ENCODE measurements around the gene GFOD1.
A peak's percentile ranks its signal among the peaks of the same experiment; 100 is the strongest.

Gene GFOD1, protein sequence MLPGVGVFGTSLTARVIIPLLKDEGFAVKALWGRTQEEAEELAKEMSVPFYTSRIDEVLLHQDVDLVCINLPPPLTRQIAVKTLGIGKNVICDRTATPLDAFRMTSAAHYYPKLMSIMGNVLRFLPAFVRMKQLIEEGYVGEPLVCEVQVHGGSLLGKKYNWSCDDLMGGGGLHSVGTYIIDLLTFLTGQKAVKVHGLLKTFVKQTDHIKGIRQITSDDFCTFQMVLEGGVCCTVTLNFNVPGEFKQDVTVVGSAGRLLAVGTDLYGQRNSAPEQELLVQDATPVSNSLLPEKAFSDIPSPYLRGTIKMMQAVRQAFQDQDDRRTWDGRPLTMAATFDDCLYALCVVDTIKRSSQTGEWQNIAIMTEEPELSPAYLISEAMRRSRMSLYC

DNA sequence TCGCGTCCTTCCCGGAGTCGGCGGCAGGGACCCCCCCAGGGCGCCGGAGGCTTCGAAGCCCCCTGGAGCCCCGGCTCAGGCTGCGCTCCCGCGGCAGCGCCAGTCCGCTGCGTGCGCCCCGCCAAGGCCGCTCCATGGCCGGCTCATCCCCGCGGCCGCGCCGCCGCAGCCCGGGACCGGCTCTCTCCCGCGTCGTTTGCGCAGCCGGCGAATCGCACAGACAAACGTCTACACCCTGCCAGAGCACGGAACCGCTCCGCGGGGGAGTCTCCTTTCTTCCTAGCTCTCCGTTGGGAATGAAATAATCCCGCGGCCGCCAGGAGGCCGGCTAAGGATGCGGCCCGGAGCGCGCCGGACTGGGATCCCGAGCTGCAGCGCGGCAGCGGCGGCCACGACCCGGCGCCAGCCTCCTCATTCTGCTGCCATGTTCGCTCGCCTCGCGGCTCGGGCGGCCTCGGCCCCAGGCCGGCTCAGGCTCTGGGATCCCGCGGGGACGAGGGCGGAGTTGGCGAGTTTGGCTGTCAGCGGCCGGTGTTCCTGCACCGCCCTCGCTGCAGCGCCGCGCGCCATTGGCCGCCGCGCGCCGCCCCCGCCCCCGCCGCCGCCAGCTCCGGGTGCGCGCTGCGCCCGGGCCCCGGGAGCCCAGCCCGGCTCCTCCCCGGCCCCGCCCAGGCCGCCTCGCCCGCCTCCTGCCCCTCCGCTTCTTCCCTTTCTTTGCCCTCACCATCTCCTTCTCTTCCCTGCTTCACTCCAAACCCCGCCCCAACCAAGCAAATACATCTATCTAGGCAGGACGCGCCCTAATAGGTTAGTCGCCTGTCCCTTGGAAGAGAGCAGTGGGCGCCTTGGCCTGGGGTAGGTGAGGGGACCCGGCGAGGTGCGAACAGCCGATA is at the start of gene GFOD1:
TSS of gene GFOD1 (minus strand) at position 479 of the 893 bp plus-strand sequence. CDS start 710 bp downstream, outside the sequence.
- DNase-seq (ENCODE audit: low spot score), result peak; percentile 70

DNA sequence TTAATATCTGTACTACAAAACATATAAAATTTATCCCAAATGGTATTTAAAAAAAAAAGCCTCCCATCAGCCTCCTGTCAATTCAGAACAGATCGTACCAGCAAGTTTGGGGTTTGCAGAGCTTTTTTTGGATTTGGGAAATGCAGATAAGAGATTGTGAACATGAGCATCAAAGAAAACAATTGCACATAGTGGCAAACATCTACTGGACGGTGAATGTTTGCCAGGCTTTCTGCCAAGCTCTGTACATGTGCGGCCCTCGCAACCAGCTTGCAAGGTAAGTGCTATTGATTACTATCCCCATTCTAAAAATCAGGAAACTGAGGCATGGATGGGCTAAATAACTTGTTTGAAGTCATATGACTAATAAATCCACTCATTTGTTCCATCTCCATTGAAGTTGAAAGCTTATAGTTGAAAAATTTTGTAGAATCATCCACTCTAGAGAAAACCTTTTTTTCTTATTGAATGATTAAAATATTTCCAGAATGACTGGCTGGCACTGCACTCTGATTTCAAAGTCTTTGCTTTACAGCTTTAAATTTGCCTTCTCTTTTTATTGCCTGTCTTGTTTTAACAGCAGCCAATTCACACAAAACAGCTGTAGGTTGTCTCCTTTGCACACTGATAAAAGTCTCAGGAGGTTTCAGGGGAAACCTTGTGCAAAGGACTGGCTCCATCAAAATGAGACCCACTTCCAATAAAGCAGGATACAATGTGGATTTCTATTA is 49.6 kb upstream of the GFOD1 start:
- no peak for DNase-seq (ENCODE audit: low spot score)

DNA sequence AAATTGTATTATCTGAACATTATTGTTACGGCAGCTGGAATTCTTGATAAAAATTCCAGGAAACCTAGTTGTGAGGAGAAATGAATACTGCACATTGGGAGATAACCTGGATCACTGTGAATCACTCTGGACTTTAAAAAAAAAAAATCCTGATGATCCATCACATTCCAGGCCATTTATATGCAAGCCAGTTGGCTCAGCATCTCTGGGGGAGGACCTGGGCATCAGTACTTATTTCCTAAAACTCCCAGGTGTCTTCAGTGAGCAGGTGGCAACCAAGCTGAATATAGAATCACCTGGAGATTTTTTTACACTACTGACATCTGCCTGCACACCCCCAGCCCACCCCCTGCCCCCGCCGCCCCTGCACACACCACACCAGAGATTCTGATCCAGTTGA is 47.9 kb upstream of the GFOD1 start:
- no peak for DNase-seq (ENCODE audit: low spot score)

DNA sequence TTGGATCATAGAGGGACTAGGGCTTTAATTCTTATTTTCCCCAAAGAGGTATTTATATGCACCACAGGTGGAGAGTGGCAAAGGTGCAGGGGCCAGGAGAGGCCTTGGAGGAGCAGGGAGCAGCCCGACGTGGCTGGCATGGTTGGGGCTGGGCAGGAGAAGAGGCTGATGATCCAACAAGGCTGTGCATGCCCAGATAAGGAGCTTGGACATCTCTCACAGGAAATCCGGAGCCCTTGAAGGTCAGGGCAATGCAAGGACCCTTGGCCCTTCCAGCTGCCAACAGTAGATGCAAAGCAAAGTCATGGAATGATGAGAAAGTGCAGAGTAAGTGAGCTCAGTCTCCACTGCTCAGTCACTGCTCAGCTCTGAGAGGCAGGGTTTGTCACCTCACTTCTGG is 47.1 kb upstream of the GFOD1 start:
- DNase-seq (ENCODE audit: low spot score), result no peak

DNA sequence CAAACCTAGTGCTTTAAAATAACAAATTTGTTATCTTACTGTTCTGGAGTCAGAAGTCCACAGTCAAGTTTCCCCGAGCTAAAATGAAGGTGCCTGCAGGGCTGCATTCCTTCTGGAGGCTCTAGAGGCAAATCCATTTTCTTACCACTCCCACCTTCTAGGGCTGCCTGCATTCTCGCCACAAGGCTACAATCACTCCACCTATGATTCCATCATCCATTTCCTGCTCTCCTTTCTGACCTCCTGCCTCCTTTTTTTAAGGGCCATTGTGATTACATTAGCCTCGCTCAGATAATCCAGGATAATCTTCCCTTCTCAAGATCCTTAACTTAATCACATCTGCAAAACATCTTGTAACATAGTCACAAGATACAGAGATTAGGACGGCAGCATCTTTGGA is 44.6 kb upstream of the GFOD1 start:
- no peak for DNase-seq (ENCODE audit: low spot score)

DNA sequence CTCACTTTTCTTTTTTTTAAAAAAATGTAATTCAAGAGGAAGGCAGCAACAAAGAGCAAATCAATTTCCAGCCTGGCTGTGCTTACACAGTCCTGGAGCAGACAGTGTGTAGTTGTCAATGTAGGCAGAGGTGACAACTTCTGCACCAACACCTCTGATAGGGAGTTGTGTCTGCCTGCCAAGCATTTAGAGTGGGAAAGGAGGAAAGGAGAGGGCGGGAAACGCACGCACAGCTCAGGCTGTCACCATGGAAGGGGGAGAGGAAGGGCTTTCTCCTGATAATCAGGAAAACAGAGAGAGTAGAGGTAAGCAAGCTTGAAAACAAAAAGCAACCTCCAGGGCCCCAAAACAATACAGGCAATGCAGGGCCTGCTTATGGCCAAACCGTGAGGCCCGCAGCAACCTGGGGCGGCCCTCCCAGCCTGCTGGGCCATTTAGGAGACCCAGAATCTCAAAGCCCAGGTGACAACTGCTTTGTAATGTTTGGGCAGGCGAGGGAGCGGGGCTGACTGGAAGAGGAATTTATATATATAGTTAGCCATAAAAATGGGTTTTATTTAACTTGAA is 41.5 kb upstream of the GFOD1 start:
- DNase-seq (ENCODE audit: low spot score), result no peak

DNA sequence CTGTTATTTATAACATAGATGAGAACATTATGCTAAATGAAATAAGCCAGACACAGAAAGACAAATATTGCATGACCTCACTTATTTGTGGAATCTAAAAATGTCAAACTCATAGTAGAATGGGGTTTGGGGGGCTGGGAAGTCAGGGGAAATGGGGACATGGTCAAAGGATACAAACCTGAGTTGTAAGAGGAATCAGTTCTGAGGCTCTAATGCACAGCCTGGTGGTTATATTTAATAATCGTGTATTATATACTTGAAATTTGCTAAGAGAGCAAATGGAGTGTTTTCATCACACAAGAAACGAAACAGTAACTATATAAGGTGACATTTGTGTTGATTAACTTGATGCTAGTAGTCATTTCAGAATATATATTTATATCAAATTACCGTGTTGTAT is 40.8 kb upstream of the GFOD1 start:
- no peak for DNase-seq (ENCODE audit: low spot score)

DNA sequence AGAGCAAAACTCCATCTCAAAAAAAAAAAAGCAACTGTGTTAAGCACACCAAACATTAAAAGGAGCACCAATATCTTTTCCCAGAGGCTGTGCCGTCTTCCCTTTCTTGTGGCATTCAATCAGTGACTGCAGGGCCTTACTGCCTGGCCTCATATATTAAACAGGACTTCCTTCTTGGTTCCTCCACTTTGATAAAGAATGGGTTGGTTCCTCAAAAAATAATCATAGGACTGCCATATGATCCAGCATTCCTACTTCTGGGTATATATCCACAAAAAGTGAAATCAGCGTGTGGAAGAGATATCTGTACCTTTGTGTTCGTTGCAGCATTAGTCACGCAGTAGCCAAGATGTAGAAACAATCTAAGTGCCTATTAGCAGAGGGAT is 40.3 kb upstream of the GFOD1 start:
- DNase-seq (ENCODE audit: low spot score), result no peak

DNA sequence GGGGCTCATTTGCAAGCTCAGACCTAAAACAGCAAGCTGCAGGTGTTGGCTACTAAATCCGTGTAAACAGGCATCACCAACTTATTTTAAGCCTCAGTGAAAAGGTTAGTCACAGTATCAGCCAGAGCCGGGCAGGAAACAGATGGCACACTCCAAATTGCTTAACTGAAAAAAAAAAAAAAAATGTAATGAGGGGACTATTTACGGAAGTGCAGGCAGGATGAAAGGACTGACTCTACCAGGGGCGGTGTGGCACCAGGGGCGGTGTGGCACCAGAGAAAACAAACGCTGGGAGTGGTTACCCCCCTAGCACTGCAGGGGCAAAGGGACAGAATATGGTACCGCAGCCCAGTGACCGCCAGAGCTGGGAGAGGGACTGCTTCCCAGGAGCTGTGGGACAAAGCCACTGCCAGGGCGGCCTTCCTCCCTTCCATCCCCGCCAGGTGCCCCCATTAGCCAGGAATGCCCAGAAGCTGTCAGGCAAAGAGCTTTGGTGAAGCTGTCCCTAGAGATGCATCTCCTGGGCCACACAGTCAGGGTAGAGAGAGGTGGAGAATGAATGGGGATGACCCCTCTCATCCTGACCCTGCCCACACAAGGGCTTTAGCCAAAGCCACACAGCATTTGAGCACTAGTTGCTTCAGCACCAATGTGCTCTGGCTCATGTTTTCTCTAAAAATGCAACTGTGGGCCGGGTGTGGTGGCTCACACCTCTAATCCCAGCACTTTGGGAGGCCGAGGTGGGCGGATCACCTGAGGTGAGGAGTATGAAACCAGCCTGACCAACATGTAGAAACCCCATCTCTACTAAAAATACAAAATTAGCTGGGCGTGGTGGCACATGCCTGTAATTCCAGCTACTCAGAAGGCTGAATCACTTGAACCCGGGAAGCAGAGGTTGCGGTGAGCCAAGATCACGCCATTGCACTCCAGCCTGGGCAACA is 39.6 kb upstream of the GFOD1 start:
- peak; percentile 2 for DNase-seq (ENCODE audit: low spot score)

DNA sequence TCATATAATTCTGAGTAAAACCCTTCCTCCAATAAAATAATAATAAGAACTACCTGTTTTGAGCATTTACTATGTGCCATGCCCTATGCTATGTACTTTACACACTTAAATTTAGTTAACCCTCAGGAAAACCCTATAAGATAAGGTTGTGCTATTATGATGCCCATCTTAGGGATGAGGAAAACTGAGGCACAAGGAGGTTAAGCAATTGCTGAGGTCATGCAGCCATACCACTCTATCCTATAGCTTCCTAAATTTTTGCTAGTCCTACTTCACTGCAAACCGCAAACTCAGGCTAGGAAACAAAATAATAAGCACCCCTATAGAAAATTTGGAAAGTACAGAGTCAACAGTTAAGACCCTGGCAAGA is 38.9 kb upstream of the GFOD1 start:
- DNase-seq (ENCODE audit: low spot score), result no peak

DNA sequence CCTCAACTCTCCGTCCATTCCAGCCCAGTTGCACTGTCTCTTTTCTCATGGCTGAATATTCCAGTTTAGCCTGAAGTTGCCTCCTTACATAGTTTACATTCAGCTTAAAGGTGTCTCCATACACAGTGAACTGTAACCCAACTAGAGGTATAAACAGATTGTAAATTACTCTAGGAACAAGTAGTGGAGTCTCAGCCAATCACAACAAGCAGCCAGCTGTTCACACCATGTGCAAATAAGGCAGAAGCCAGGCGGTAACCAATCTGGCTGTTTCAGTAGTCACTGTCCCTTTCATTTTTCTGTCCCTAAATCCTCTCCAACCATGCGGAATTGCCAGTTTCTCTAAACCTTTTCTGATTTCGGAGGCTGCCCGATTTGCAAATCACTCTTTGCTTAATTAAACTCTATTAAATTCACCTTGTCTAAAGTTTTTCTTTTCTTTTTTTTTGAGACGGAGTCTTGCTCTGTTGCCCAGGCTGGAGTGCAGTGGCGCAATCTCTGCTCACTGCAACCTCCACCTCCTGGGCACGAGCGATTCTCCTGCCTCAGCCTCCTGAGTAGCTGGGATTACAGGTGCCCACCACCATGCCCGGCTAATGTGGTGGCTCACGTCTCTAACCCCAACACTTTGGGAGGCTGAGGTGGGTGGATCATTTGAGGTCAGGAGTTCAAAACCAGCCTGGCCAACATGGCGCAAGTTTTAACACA is 37.6 kb upstream of the GFOD1 start:
- no peak for DNase-seq (ENCODE audit: low spot score)

DNA sequence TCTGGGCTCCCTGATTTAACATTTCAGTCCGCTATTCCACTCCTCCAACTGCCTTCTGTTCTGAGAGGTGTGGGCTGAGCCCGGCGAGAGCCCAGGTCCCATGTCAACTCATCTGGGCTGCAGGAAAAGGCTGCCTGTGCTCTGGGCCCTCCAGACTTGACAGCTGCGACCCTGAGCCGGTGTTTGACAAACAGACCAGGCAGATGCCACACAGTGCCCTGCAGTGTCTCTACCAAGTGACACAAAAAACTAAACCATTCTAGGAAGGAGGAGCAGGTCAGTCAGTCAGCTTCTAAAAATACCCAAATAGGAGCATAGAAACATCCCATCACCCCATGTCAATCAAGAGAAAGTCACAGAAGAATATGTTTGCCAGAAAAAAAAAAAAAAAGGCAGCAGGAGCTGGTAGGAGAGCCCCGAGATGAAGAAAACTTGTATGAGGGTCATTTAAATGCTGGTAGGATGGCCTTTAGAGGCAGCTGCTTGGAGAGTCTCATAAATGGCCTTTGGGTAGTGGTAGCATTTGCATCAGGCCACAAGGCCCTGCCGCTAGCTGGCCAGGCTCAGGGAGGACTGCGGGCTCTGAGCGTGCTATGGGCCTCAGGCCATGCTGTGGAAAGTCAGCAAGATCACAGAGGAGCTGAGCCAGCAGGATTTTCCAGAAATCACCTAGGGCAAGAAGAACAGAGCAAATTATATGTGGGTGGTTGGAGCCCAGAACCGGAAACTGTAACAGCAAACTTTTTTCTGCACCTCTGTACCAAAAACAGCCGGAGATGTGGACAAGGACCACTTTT is 36.6 kb upstream of the GFOD1 start:
- DNase-seq (ENCODE audit: low spot score), result no peak

DNA sequence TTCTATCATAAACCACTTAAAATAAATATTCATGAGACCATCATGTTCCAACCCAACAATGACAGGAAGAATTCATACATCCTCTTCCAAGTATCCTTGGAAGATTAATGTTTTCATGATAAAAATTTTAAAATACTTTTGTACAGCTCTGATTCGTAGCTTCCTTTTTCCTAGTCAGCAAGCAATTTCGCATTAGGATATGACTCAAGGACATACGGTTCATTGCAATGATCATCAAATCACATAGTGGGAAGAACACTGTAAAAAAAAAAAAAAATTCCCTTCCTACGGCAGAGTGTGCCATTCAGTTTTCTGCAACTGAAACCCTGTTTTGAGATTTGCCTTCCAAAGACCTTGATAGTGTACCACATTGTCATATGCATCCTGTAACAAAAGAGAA is 35.3 kb upstream of the GFOD1 start:
- DNase-seq (ENCODE audit: low spot score), result no peak

DNA sequence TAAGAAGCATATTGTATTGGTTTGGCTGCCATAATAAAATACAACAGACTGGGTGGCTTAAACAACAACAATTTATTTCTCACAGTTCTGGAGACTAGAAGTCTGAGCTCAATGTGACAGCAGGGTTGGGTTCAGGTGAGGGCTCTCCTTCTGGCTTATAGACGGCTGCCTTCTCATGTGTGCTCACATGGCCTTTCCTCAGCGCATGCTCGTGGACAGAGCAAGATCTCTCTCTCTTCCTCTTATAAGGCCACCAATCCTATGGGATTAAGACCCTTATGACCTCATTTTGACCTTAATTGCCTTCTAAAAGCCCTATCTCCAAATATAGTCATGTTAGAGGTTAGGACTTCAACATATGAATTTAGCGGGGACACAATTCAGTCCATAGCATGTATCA is 32.4 kb upstream of the GFOD1 start:
- DNase-seq (ENCODE audit: low spot score), result no peak

DNA sequence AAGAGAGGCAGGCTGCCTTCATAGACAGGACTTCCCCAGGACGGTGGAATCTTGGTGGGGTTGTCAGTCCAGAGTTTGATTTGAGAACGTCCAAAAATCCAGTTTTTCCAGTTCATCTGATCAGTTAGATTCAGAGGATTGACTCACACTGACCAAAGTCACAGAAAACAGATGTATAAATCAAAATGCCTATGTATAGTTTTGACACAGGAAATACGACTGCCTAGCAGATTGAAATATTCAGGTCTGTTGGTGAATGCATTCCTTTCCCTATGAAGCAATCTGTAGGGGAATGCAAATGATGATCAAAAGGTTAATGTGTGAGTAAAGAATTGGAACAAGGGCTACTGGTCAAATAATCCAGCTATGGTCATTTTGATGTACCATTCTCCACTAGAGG is 29.7 kb upstream of the GFOD1 start:
- DNase-seq (ENCODE audit: low spot score), result no peak

DNA sequence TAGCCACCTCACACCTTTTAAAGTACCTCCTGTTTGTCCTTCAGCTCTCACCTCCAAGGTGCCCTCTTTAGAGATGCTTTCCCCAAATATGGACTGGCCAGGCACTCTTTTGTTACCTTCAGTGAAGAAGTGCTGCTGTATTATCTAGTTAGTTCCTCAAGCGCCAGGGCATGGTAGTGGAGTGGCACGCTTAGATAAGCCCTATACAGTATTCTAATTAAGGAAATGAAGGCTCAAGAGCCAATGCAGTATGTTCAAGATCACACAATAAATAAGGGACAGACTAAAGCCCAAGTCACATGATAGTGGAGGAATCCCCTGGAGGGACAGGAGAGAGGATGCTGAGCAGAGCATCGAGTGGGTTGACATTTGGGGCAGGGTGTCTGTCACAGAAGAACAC is 28.5 kb upstream of the GFOD1 start:
- DNase-seq (ENCODE audit: low spot score), result no peak

DNA sequence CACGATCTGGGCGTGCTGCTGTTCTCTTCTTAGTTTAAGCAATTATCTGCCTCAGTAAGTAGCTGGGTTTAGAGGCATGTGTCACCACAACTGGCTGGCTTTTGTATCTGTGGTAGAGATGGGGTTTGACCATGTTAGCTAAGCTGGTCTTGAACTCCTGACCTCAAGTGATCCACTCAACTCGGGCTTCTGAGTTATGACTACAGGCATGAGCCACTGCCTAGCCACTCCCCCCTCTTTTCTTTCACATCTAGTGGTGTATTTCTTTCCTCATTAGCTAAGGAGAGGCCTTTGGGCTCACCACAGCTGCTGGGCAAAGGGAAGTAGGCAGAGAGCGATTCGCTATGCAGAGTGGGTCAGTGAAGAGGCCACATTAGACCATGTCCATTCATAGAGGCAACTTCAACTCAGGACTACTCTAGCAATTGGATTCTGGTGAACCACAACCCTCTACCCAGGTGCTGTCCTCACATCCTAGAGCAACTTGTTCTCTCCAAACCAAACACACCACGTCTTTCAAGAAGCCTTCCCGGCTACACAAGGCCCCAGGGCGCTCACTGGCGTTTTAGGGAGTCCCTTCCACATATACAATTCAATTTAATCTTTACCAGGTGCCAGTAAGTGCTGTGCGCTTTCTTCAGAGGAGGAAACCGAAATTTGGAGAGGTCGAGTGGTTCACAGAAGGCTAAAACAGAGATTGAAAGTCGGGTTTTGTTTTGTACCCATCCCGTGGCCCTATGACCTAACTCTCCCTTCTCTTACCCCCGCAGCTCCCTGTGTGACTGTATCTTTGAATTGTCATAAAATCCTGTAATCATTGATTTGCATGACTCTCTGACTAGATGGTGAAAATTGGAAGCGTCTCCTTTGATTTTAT is 26.5 kb upstream of the GFOD1 start:
- no peak for DNase-seq (ENCODE audit: low spot score)

DNA sequence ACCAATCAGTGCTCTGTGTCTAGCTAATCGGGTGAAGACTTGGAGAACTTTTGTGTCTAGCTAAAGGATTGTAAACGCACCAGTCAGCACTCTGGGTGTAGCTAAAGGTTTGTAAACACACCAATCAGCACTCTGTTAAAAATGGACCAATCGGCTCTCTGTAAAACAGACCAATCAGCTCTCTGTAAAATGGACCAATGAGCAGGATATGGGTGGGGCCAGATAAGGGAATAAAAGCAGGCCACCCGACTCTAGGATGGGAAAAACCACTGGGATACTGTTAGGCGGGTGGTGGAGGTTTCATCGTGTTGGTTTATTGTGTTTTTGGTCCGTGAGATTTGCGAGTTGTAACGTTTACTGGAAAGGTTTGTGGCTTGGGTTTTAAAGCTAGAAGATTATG is 25.5 kb upstream of the GFOD1 start:
- no peak for DNase-seq (ENCODE audit: low spot score)

Data from CD4-positive, alpha-beta T cell treated with Interleukin-15 for 4 hours (primary cell).